HG03521 (cell line): Measurements from ENCODE around the gene LASP1NB.
"Not testable (repeated sequence)": the region's sequence is repeated elsewhere in the genome, so short reads cannot be mapped to it uniquely, and the experiment has no call there.

Experiments used
- ATAC-seq: cut with Tn5 transposase; IDR thresholded peaks from one replicate; pipeline ENCODE4 v1.9.1; 2021; ENCODE audit warnings: mild to moderate bottlenecking, moderate library complexity; ENCODE audit not compliant: unreplicated experiment

LASP1NB gene

GRCh38 chr17:38959508-38959907, 34.1 kb downstream of the LASP1NB start:
- no peak for ATAC-seq

GRCh38 chr17:38960402-38960801, 35.0 kb downstream of the LASP1NB start:
- no peak for ATAC-seq

GRCh38 chr17:38961413-38961812, 36.0 kb downstream of the LASP1NB start:
- ATAC-seq = no peak

DNA sequence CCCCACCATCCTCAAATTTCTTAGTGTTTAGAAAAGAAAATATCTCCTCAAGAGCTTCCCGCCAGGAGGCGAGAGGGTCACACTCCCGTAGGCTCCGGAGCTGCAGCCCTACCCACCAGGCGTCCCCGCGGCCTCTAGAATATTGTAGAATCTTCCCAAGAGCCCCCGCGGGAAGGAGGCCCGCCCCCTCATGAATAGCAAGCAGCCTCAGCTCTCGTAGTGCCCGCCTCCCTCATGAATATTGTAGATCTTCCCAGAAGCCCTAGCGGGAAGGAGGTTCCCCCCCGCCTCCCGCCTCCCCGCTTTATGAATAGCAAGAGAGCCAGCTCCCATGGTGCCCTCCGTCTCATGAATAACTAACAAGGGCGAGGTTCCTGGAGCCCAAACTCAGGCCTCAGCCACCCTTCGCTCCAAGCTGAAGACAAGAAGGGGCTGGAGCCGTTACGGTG, 41.9 kb downstream of the LASP1NB start, which contains the start of gene FBXO47:
FBXO47 (minus strand) TSS at position 114 of the 449 bp plus-strand sequence. CDS start 4,378 bp downstream, outside the sequence.
- ATAC-seq = no peak

DNA sequence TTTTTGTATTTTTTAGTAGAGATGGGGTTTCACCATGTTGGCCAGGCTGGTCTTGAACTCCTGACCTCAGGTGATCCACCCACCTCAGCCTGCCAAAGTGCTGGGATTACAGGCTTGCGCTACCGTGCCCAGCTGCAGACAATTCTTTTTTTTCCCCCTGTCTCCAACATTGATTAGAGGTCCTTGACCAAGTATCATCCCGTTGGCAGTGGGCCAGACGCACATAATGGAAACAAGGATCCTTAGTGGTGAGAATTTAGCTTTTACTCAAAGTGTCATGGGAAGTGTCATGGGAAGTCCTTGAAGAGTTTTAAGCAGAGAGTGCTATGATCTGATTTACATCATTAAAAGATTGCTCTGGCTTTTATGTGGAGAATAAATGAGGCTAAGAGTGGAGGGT, 43.9 kb downstream of the LASP1NB start:
- no peak for ATAC-seq

DNA sequence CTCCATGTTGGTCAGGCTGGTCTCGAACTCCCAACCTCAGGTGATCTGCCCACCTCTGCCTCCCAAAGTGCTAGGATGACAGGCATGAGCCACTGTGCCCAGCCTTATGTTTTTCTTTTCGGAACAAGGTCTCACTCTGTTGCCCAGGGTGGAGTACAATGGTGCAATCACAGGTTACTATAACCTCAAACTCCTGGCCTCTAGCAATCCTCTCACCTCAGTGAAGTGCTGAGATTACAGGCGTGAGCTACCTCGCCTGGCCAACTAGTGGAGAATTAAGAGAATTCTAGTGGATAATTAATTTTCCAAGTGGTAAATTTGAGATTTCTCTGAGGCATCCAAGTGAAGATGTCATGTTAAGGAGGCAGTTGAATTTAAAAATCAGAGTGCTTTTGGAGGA, 44.7 kb downstream of the LASP1NB start:
- no peak for ATAC-seq

- no peak for ATAC-seq
These were observed 45.4 kb downstream of the LASP1NB start for GRCh38 chr17:38970804-38971203.

- not testable (repeated sequence) for ATAC-seq
These were observed 50.8 kb downstream of the LASP1NB start for GRCh38 chr17:38976187-38976551.

DNA sequence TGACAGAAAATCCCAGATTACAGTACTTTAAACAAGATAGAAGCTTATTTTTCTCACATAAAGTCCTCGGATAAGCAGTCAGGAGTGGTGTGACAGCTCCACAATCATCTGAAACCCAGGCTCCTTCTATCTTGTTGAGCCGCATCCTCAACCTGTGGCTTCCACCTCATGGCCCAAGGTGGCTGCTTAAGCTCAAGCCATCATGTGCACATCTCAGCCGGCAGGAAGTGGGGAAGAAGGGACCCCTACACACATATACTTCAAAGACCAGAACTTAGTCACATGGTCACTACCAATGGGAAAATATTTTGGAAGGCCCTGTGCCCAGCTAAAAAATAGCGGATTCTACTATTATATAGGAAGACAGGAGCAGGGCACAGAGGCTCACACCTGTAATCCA, 52.8 kb downstream of the LASP1NB start:
- no peak for ATAC-seq
